GM21529 (cell line): ENCODE measurements around the gene CPA4.
"Not testable (repeated sequence)": the region's sequence is repeated elsewhere in the genome, so short reads cannot be mapped to it uniquely, and the experiment has no call there.

Experiments
- ATAC-seq: cut with Tn5 transposase; IDR thresholded peaks from one replicate; pipeline ENCODE4 v1.9.1; 2021; ENCODE audit not compliant: unreplicated experiment

CPA4 gene

GRCh38 chr7:130301501-130302020, 8.6 kb downstream of the CPA4 start:
- no peak for ATAC-seq

GRCh38 chr7:130302649-130303048, 9.7 kb downstream of the CPA4 start:
- no peak for ATAC-seq

DNA sequence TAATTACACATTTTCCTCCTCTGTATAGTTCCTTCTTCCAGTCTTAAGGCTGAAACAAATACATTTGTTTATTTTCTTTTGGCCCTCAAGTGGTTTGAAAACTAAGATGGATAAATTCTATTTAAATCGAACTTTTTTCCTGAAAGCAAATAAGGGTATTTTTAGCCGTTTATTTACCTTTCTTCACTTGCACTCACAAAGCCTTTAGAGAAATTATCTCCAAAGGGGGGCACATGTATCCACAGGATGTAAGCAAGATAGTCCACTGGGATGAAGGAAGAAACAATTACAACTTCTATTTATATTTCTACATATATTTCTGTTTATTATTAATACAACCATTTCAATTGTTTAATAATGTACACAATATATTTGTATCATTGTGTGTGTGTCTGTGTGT, 10.2 kb downstream of the CPA4 start:
- ATAC-seq: no peak

- no peak for ATAC-seq
Measured at GRCh38 chr7:130303551-130303950, 10.6 kb downstream of the CPA4 start.

DNA sequence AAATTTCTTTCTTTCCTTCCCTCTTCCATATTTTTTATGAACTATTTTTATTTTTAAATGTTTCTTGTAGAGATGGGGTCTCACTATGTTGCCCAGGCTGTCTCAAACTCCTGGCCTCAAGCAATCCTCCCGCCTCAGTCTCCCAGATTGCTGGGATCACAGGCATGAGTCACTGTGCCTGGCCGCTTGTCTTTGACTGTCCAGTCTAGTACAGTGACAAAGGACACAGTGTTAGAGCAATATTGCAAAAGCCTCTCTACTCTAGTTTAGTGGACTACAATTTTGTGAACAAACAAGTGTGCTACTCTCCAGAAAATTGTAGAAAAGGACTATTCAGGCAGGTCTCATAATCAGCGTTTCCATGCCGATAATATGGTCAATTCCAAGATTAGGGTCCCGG, 11.0 kb downstream of the CPA4 start:
- ATAC-seq: no peak

GRCh38 chr7:130304878-130305277, 11.9 kb downstream of the CPA4 start:
- no peak for ATAC-seq

- no peak for ATAC-seq
Measured at GRCh38 chr7:130305433-130306042, 12.6 kb downstream of the CPA4 start.

- no peak for ATAC-seq
Measured at GRCh38 chr7:130309986-130310385, 17.0 kb downstream of the CPA4 start.

DNA sequence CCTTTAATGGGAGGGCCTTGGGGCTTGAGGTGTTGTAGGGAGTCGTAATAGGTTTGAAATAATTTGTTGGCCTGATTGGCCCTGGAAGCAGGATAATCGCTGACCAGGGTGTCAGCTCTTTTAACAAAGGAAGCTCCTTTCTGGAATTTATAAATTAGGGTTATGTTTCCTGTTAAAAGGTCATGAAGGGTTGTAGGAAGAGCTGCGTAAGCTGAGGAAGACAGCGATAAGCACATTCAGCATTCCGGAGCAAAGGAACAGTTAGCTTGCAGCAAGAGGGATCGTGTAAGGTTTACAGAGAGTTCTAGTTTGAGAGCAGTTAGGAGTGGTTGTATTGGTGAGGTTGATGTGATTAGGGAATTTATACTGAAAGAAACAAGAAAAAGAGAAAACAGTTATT, 21.3 kb downstream of the CPA4 start:
- no peak for ATAC-seq

GRCh38 chr7:130319541-130319940, 26.6 kb downstream of the CPA4 start:
- no peak for ATAC-seq

- not testable (repeated sequence) for ATAC-seq
Measured at GRCh38 chr7:130321542-130322229, 28.7 kb downstream of the CPA4 start.

GRCh38 chr7:130322615-130323014, 29.7 kb downstream of the CPA4 start:
- ATAC-seq: no peak

GRCh38 chr7:130324306-130324943, 31.5 kb downstream of the CPA4 start:
- ATAC-seq: no peak

DNA sequence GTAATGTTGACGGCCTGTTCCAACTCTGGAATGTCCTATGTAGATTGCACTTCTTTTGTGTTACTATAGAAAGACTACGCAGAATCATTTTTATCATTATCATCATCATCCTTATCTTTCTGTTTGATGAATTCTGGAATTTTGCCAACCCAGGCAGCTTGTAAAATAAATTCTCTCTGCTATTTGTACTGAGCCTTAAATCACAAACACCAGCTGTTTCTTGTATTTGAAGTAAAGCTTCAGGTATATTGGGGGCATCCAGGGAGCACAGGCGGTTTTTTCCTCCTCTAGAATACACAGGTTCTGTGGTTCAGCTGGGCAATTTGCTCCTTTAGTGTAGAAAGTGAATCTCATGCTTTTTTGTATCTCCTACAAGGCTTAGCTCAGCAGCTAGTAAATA, 36.7 kb downstream of the CPA4 start:
- no peak for ATAC-seq

- ATAC-seq: no peak
Measured at GRCh38 chr7:130332259-130333053, 39.5 kb downstream of the CPA4 start.

DNA sequence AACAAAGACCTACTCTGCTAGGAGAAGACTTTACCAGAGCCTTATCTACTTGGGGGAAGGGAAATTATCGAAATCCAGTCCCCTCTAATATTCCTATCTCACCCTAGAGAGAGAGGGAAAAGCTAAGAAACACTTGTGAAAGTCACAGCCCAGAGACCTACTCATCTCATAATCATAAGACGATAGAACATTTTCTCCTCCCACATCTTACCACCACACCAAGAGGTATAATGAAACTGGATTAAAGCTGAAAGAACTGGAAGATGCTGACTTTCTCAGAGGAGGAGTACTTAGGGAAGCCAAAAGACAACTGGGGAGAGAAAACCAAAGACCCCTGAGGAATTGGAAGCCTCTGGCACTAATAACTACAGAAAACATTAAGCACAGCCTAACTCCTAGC, 40.9 kb downstream of the CPA4 start:
- no peak for ATAC-seq

DNA sequence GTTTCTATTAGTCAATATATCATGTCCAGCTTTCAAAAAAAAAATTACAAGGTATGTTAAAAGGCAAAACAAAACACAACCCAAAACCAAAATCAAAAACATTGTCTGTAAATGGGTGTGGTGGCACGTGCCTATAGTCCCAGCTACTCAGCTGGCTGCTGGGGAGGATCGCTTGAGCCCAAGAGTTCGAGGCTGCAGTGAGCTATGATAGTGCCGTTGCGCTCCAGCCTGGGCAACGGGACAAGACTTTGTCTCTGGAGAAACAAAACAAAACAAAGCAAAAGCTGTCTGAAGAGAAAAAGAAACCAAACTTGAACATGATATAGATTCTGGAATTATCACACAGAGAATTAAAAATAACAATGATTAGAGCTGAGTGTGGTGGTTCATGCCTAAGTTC, 41.3 kb downstream of the CPA4 start:
- no peak for ATAC-seq

GRCh38 chr7:130337410-130337971, 44.5 kb downstream of the CPA4 start:
- no peak for ATAC-seq

DNA sequence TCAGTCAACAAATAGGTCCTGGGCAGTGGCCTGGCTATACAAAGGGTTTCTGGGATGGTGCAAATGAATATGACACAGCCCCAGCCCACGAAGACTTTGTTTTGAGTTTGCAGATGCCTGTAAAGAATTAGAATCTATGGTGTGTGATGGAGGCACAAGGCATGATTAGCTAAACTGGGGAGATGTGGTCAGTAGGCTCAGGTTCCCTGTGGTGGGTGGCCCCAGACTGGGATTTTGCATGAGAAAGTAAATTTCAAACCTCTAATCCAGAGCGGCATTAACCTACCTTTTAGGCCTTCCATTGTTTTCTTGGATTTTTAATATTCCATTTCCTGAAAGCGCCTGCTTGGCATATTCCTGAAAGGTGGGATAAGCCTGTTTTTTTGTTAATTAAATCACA, 45.3 kb downstream of the CPA4 start:
- ATAC-seq: no peak

GRCh38 chr7:130341882-130342281, 48.9 kb downstream of the CPA4 start:
- ATAC-seq: no peak
